Sigmoid colon (tissue), 7 donors: Measurements from ENCODE around the gene PIK3CB. TPM values are rescaled to one million over a fixed set of nuclear protein-coding genes. Genes with fewer than 3 reads are reported as not detected.

ENCODE experiments used
- DNase-seq: peaks from one replicate; pipeline ENCODE4 v3.0.0-alpha.2; 2019
- H3K27ac ChIP-seq, 4 donors: fragments of 200-600 bp; sonication (generic); one replicate each; pipeline ENCODE4 v1.5.1; 2016 to 2019; ENCODE audit warnings: mild to moderate bottlenecking in 1 of 4
- H3K27me3 ChIP-seq, 3 donors: fragments of 200-600 bp; sonication (generic); one replicate each; pipeline ENCODE4 v1.5.1; 2019; ENCODE audit warnings: mild to moderate bottlenecking in 1 of 3
- H3K36me3 ChIP-seq, 4 donors: fragments of 200-600 bp; sonication (generic); one replicate each; pipeline ENCODE4 v1.5.1; 2016 to 2019
- H3K4me1 ChIP-seq, 4 donors: fragments of 200-600 bp; sonication (generic); one replicate each; pipeline ENCODE4 v1.5.1; 2017 to 2019
- H3K4me3 ChIP-seq, 4 donors: fragments of 200-600 bp; sonication (generic); one replicate each; pipeline ENCODE4 v1.5.1; 2017 to 2019; ENCODE audit warnings: mild to moderate bottlenecking in 2 of 4, moderate library complexity in 1 of 4
- H3K9me3 ChIP-seq, 4 donors: fragments of 200-600 bp in 3 of 4; sonication (generic) in 3 of 4; one replicate each; pipeline versions ENCODE4 v1.5.1 to v1.6.1; 2013 to 2019
- EP300 ChIP-seq, 4 donors: sonication (generic); formaldehyde crosslinking; IDR thresholded peaks; one replicate each; pipeline ENCODE4 v1.6.1; 2017; ENCODE audit warnings: antibody characterized with exemption in 4 of 4
- POLR2A ChIP-seq, 2 donors: fragments of 450-650 bp; IDR thresholded peaks; one replicate each; pipeline ENCODE4 v1.6.1; 2016; ENCODE audit warnings: antibody characterized with exemption in 2 of 2, mild to moderate bottlenecking in 2 of 2, moderate library complexity in 2 of 2
- POLR2AphosphoS5 ChIP-seq, 4 donors: sonication (generic); formaldehyde crosslinking; IDR thresholded peaks; one replicate each; pipeline ENCODE4 v1.6.1; 2017; ENCODE audit warnings: antibody characterized with exemption in 4 of 4
- WGBS, 2 donors: extraction: QIAGEN DNeasy Blood & Tissue Kit; methylation state at CpG; one replicate each; pipeline ENCODE4 v1.1.7; 2013; 5-methylcytosine and 5-hydroxymethylcytosine counted together
- intact Hi-C: fragments of 100-400 bp; cut with DNase I; formaldehyde crosslinking; loops from one replicate; pipeline ENCODE4 v1.15.1; 2023
- polyA plus RNA-seq, 3 donors: library from polyadenylated mRNA; stranded (reverse); fragments of 200-250 nt; gene quantifications; one replicate each; pipeline ENCODE4 v1.2.3, GENCODE V29; 2013
- total RNA-seq, 4 donors: library from RNA; depleted of rRNA; stranded (reverse); fragments of >200 nt; gene quantifications; one replicate each; pipeline ENCODE4 v1.1.0, GENCODE V29; 2016
- TF ChIP-seq, protein P1 (sequence below), 4 experiments: fragments of 450-650 bp in 3 of 4; fragments of 200-600 bp in 1 of 4; IDR thresholded peaks; one replicate each; pipeline ENCODE4 v1.5.1; 2016 to 2019; ENCODE audit warnings: antibody characterized with exemption in 4 of 4, mild to moderate bottlenecking in 3 of 4, moderate library complexity in 2 of 4
- donor health status: healthy with polysubstance abuse.
- donor health status: Bipolar disorder and iron deficiency.
- donor health status: healthy.

Gene PIK3CB
- total and polyA plus RNA-seq, 7 donors: 17.4 to 29.5 (median 22.0) TPM

- H3K4me1 ChIP-seq: peaks cover 0 to 6% (median 2%) of the 10 kb centered on the region in 4 donors
- intact Hi-C loops: no loop called here
- H3K27me3 ChIP-seq: no peaks in the 10 kb centered on the region
- no peak overlapping the region for H3K4me3 ChIP-seq
- peak in 2 of 4 donors; percentile 14 to 45 for TF ChIP-seq POLR2AphosphoS5 (IDR thresholded peaks at IDR 0.05)
- no peak for TF ChIP-seq POLR2A (IDR thresholded peaks at IDR 0.05)
- TF ChIP-seq, protein P1, sequence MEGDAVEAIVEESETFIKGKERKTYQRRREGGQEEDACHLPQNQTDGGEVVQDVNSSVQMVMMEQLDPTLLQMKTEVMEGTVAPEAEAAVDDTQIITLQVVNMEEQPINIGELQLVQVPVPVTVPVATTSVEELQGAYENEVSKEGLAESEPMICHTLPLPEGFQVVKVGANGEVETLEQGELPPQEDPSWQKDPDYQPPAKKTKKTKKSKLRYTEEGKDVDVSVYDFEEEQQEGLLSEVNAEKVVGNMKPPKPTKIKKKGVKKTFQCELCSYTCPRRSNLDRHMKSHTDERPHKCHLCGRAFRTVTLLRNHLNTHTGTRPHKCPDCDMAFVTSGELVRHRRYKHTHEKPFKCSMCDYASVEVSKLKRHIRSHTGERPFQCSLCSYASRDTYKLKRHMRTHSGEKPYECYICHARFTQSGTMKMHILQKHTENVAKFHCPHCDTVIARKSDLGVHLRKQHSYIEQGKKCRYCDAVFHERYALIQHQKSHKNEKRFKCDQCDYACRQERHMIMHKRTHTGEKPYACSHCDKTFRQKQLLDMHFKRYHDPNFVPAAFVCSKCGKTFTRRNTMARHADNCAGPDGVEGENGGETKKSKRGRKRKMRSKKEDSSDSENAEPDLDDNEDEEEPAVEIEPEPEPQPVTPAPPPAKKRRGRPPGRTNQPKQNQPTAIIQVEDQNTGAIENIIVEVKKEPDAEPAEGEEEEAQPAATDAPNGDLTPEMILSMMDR (IDR thresholded peaks at IDR 0.05): no peak
- no peak for TF ChIP-seq EP300 (IDR thresholded peaks at IDR 0.05)
- peaks cover 0 to 26% (median 6%) of the 10 kb centered on the region in 4 donors for H3K36me3 ChIP-seq
- no peak overlapping the region for H3K27ac ChIP-seq
- 54 to 72% methylated on average over 4 of the region's 4 CpGs for WGBS, 2 donors
- peaks cover 0 to 8% (median 4%) of the 10 kb centered on the region in 4 donors for H3K9me3 ChIP-seq
- no peak for DNase-seq
Observed at GRCh38 chr3:138673641-138674530, 160.8 kb downstream of the PIK3CB start.

DNA sequence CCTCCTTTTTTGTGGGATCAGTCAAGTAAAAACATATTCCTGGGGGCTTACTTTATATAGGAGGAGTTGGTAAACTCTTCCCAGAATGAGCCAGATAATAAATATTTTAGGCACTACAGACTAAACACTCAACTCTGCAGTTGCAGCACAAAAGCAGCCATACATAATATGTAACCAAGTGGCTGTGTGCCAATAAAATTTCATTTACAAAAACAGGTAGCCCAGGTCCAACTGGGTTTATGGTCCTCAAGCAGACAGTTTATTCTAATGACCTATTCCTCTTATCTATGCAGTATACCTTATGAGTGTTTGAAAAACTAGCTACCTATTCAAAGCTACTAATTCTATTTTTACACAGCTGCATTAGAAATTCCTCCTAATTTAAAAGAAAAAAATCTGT, 164.3 kb downstream of the PIK3CB start:
- TF ChIP-seq EP300 (IDR thresholded peaks at IDR 0.05): no peak
- TF ChIP-seq POLR2AphosphoS5 (IDR thresholded peaks at IDR 0.05): no peak
- no peak for TF ChIP-seq POLR2A (IDR thresholded peaks at IDR 0.05)
- TF ChIP-seq, protein P1 (IDR thresholded peaks at IDR 0.05): no peak
- Histone ChIP-seq H3K9me3 (peaks cover 0 to 7% (median 2%) of the 10 kb centered on the region in 4 donors), H3K4me1 (peaks cover 0 to 6% (median 2%) of the 10 kb centered on the region in 4 donors), H3K27me3 (no peaks in the 10 kb centered on the region), H3K4me3 (no peak overlapping the region), H3K36me3 (peaks cover 0 to 17% (median 5%) of the 10 kb centered on the region in 4 donors), H3K27ac (no peak overlapping the region)
- intact Hi-C loops: no loop called here
- DNase-seq: no peak

DNA sequence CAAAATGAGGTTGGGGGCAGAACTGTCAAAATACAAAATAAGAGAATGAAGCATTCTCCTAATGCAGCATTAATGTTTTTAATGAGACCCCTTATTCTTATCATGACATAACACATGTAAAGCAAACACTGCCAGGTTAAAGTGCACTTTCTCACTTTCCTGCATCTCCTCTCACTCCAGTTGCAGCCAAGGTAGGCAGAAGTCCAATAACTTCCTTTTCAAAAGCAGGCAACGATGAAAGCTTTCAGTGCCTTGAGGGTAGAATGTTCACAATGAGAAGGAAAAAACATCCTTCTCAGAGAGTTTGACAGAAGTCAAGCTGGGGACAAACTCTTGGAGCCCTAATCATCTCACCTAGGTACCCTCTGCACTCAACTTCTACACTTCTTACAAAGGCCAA, 166.6 kb downstream of the PIK3CB start:
- no peak for DNase-seq
- intact Hi-C loops: no loop called here
- H3K36me3 ChIP-seq: peaks cover 4 to 33% (median 10%) of the 10 kb centered on the region in 4 donors
- H3K4me3 ChIP-seq: no peak overlapping the region
- H3K4me1 ChIP-seq: peaks cover 0 to 4% (median 0%) of the 10 kb centered on the region in 4 donors
- no peaks in the 10 kb centered on the region for H3K9me3 ChIP-seq
- H3K27ac ChIP-seq: no peak overlapping the region
- no peaks in the 10 kb centered on the region for H3K27me3 ChIP-seq
- TF ChIP-seq, protein P1 (IDR thresholded peaks at IDR 0.05): no peak
- no peak for TF ChIP-seq POLR2A (IDR thresholded peaks at IDR 0.05)
- TF ChIP-seq POLR2AphosphoS5 (IDR thresholded peaks at IDR 0.05): no peak
- TF ChIP-seq EP300 (IDR thresholded peaks at IDR 0.05): no peak
- 14 to 62% methylated on average over 1 of the region's 1 CpG for WGBS, 2 donors

DNA sequence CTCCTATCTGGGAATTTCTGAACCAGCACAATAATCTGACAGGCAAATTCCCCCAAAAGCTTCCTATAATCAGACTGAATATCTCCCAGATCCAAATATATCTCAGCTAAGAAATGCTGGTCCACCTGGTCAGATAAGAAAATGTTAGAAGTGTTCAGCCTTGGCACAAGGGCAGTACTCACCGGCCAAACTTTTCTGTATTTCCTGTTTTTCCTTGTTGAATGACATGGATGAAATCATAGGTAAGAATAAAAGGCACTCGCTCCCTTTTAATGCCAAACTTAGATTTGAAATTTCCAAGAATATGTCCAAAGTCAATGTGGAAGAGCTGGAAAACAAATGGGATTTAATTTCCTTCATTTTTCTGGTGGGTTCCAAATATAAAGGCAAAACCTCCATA, 177.2 kb downstream of the PIK3CB start:
- Histone ChIP-seq H3K9me3 (no peaks in the 10 kb centered on the region), H3K36me3 (peaks cover 6 to 44% (median 16%) of the 10 kb centered on the region in 4 donors), H3K27ac (no peak overlapping the region), H3K27me3 (no peaks in the 10 kb centered on the region), H3K4me3 (no peak overlapping the region), H3K4me1 (no peaks in the 10 kb centered on the region)
- intact Hi-C loops: no loop called here
- TF ChIP-seq EP300 (IDR thresholded peaks at IDR 0.05): no peak
- no peak for TF ChIP-seq POLR2A (IDR thresholded peaks at IDR 0.05)
- no peak for TF ChIP-seq POLR2AphosphoS5 (IDR thresholded peaks at IDR 0.05)
- TF ChIP-seq, protein P1 (IDR thresholded peaks at IDR 0.05): no peak
- DNase-seq: no peak
- 89 to 93% methylated on average over 2 of the region's 2 CpGs for WGBS, 2 donors
